Large intestine (tissue), 3 donors: ENCODE measurements around the gene IGF2BP2. TPM values are rescaled to one million over a fixed set of nuclear protein-coding genes. Genes with fewer than 3 reads are reported as not detected.
A peak's percentile ranks its signal among the peaks of the same experiment; 100 is the strongest.
"Not testable (repeated sequence)": the region's sequence is repeated elsewhere in the genome, so short reads cannot be mapped to it uniquely, and the experiment has no call there.

Experiments used
- DNase-seq, 2 donors: peaks; one replicate each; pipeline versions ENCODE4 v3.0.0 to v3.0.0-alpha.2; 2013
- H3K27ac ChIP-seq: one replicate; pipeline ENCODE4 v1.5.1; 2013; ENCODE audit warnings: low read length
- H3K27me3 ChIP-seq: 2 replicates; pipeline ENCODE4 v1.6.1; 2013; ENCODE audit warnings: low read length; ENCODE audit not compliant: control insufficient read depth, insufficient read depth
- H3K36me3 ChIP-seq: 2 replicates; pipeline ENCODE4 v1.6.1; 2013; ENCODE audit warnings: low read length; ENCODE audit not compliant: control insufficient read depth, insufficient read depth
- H3K4me1 ChIP-seq: one replicate; pipeline ENCODE4 v1.6.1; 2013; ENCODE audit warnings: low read length; ENCODE audit not compliant: control insufficient read depth, insufficient read depth
- H3K4me3 ChIP-seq: one replicate; pipeline ENCODE4 v1.5.1; 2013; ENCODE audit warnings: low read length
- H3K9me3 ChIP-seq: one replicate; pipeline ENCODE4 v1.6.1; 2013; ENCODE audit warnings: mild to moderate bottlenecking, low read depth, low read length, moderate library complexity; ENCODE audit not compliant: control insufficient read depth
- WGBS: methylation state at CpG from one replicate; pipeline ENCODE4 v1.1.5; 2013; ENCODE audit warnings: low lambda C conversion rate; ENCODE audit not compliant: insufficient coverage; 5-methylcytosine and 5-hydroxymethylcytosine counted together
- polyA plus RNA-seq: library from polyadenylated mRNA; unstranded; fragments of 120-200 nt; gene quantifications from one replicate; pipeline ENCODE4 v1.2.1, GENCODE V29; 2013

Gene IGF2BP2
- polyA plus RNA-seq, 1 donor: 87.7 TPM

GRCh38 chr3:185788292-185788691 is 36.5 kb downstream of the IGF2BP2 start:
- Histone ChIP-seq H3K9me3 (no peaks in the 10 kb centered on the region), H3K4me3 (no peak overlapping the region), H3K27ac (no peak overlapping the region), H3K4me1 (no peaks in the 10 kb centered on the region), H3K27me3 (no peaks in the 10 kb centered on the region), H3K36me3 (peaks cover 6% of the 10 kb centered on the region)
- no peak for DNase-seq
- WGBS: no CpG with 5 or more reads among the region's 2 CpGs

GRCh38 chr3:185786956-185787877 is 37.6 kb downstream of the IGF2BP2 start:
- no peak overlapping the region for H3K4me3 ChIP-seq
- 88% methylated on average over 4 of the region's 20 CpGs for WGBS
- peaks cover 6% of the 10 kb centered on the region for H3K36me3 ChIP-seq
- no peaks in the 10 kb centered on the region for H3K4me1 ChIP-seq
- no peaks in the 10 kb centered on the region for H3K27me3 ChIP-seq
- DNase-seq: no peak
- H3K27ac ChIP-seq: no peak overlapping the region
- H3K9me3 ChIP-seq: no peaks in the 10 kb centered on the region

DNA sequence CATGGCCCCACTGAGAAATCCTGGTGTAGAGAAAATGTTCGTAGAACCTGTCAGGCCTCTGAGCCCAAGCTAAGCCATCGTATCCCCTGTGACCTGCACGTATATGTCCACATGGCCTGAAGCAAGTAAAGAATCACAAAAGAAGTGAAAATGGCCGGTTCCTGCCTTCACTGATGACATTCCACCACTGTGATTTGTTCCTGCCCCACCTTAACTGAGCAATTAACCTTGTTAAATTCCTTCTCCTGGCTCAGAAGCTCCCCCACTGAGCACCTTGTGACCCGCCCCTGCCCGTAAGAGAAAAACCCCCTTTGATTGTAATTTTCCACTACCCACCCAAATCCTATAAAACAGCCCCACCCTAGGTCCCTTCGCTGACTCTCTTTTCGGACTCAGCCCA is 38.6 kb downstream of the IGF2BP2 start:
- not testable (repeated sequence) for H3K27ac ChIP-seq, DNase-seq, H3K9me3 ChIP-seq, H3K4me1 ChIP-seq, H3K4me3 ChIP-seq, H3K36me3 ChIP-seq, H3K27me3 ChIP-seq
- 80% methylated on average over 1 of the region's 8 CpGs for WGBS

- no CpG with 5 or more reads among the region's 5 CpGs for WGBS
- no peaks in the 10 kb centered on the region for H3K9me3 ChIP-seq
- H3K27me3 ChIP-seq: no peaks in the 10 kb centered on the region
- no peaks in the 10 kb centered on the region for H3K4me1 ChIP-seq
- no peak overlapping the region for H3K27ac ChIP-seq
- H3K36me3 ChIP-seq: peaks cover 6% of the 10 kb centered on the region
- H3K4me3 ChIP-seq: no peak overlapping the region
- DNase-seq: no peak
Measured at GRCh38 chr3:185784317-185784716, 40.5 kb downstream of the IGF2BP2 start.

GRCh38 chr3:185781759-185782158 is 43.1 kb downstream of the IGF2BP2 start:
- Histone ChIP-seq H3K4me1 (no peaks in the 10 kb centered on the region), H3K36me3 (peaks cover 6% of the 10 kb centered on the region), H3K9me3 (no peaks in the 10 kb centered on the region), H3K27ac (no peak overlapping the region), H3K27me3 (no peaks in the 10 kb centered on the region), H3K4me3 (no peak overlapping the region)
- no peak for DNase-seq
- WGBS: 100% methylated on average over 1 of the region's 3 CpGs

DNA sequence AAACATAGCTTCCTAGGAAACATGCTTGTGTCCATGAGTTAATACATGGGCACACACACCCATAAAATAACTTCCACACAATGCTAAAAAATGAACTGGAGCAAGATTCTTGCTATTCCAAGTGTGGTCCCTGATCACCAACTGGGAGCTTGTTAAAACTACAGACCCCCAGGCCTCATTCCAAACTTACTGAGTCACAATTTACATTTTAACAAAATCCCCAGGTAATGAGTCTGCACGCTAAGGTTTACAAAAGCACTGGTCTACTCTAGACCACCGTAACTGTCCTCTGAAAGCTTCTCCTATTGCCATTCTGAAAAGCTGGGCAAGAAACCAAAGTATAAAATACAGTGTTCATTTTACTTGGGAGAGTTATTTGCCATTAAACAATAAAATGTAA is 45.4 kb downstream of the IGF2BP2 start:
- H3K27ac ChIP-seq: no peak overlapping the region
- no peaks in the 10 kb centered on the region for H3K27me3 ChIP-seq
- H3K9me3 ChIP-seq: no peaks in the 10 kb centered on the region
- H3K4me3 ChIP-seq: no peak overlapping the region
- no CpG with 5 or more reads among the region's 2 CpGs for WGBS
- no peak for DNase-seq
- peaks cover 4% of the 10 kb centered on the region for H3K36me3 ChIP-seq
- H3K4me1 ChIP-seq: no peaks in the 10 kb centered on the region

GRCh38 chr3:185778821-185779220 is 46.0 kb downstream of the IGF2BP2 start:
- Histone ChIP-seq H3K27ac (no peak overlapping the region), H3K36me3 (no peaks in the 10 kb centered on the region), H3K4me1 (peaks cover 4% of the 10 kb centered on the region), H3K4me3 (no peak overlapping the region), H3K27me3 (no peaks in the 10 kb centered on the region), H3K9me3 (no peaks in the 10 kb centered on the region)
- DNase-seq: no peak
- no CpG with 5 or more reads among the region's 1 CpG for WGBS

DNA sequence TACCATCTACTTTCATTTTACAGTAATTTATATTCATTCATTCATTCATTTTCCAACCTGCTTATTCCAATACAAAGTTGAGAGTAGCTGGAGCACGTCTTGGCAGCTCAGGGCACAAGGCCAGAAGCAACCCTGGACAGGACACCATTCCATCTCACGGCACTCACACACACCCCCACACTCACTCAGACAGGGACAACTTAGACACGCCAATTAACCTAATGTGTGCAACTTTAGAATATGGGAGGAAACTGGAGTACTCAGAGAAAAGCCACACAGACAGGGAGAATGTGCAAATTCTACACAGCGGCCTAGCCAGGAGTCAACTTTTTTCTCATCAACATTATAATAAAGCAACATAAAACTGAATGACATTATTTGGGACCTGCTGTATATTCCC is 46.7 kb downstream of the IGF2BP2 start:
- no peaks in the 10 kb centered on the region for H3K36me3 ChIP-seq
- H3K27me3 ChIP-seq: no peaks in the 10 kb centered on the region
- no peak overlapping the region for H3K4me3 ChIP-seq
- H3K4me1 ChIP-seq: peaks cover 4% of the 10 kb centered on the region
- H3K9me3 ChIP-seq: no peaks in the 10 kb centered on the region
- H3K27ac ChIP-seq: no peak overlapping the region
- no CpG with 5 or more reads among the region's 4 CpGs for WGBS
- DNase-seq: no peak

DNA sequence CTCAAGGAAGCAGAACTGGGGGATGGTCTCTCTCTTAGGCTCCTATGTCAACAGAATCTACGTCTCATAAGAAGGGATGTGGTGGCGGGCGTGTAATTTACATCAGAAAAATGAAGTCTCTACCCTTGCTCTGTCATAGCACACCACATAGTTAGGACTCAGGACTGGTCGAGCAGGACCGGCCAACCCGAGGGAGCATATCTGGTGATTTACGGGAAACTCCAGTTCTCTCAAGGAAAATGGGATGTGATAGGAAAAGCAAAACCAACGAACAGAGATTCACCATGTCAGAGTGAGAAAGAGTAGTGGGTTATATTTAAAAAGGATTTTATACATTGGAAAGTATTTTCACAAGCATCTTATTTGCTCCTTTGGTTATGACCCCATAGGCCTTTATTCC is 54.7 kb downstream of the IGF2BP2 start:
- H3K4me3 ChIP-seq: no peak overlapping the region
- H3K27me3 ChIP-seq: no peaks in the 10 kb centered on the region
- DNase-seq: no peak
- peaks cover 8% of the 10 kb centered on the region for H3K4me1 ChIP-seq
- no peaks in the 10 kb centered on the region for H3K9me3 ChIP-seq
- H3K36me3 ChIP-seq: no peaks in the 10 kb centered on the region
- H3K27ac ChIP-seq: no peak overlapping the region
- WGBS: 79% methylated on average over 2 of the region's 8 CpGs

- H3K27me3 ChIP-seq, H3K9me3 ChIP-seq, H3K4me3 ChIP-seq, H3K27ac ChIP-seq, H3K4me1 ChIP-seq, H3K36me3 ChIP-seq: not testable (repeated sequence)
- DNase-seq: peak; percentile 38 to 49
- WGBS: no CpG with 5 or more reads among the region's 4 CpGs
Measured at GRCh38 chr3:185768578-185768982, 56.3 kb downstream of the IGF2BP2 start.
